ENCODE data around the gene UACA.

- no peak for TF ChIP-seq CTCF (IDR thresholded peaks at IDR 0.05; ENCODE audit: low read depth, low read length)
- no peak for TF ChIP-seq EZH2phosphoT487 (IDR thresholded peaks at IDR 0.05; ENCODE audit: low read depth)
Observed at GRCh38 chr15:70712271-70712670, 51.1 kb downstream of the UACA start.

Measured in OCI-LY3 (cell line).